ENCODE measurements around the gene OR4D10.

OR4D10 gene

DNA sequence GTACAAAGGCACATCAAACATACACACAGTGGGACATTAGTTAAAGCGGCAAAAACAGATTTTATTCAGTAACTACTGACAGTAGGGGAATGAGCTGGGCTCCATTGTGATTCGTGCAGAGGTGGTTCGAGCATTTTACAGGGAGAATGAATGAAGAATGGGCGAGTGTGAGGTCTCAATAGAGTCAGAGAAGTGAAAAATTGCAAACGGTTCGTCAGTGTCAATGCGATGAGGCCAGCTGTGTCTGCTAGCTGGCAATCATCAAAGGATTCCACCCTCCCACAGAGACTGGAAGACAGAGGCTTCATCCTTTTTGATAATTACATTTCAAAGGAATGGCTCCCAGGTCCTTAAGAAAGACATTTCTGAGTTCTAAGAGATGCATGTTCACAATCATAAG, 55.6 kb downstream of the OR4D10 start:
- no peak for DNase-seq (ENCODE audit: low spot score)

Data from AG08395 (cell line).